ENCODE data around the gene LDHB. TPM values are rescaled to one million over a fixed set of nuclear protein-coding genes. Genes with fewer than 3 reads are reported as not detected.

LDHB gene
- total RNA-seq, 1 experiment from 2014 or later, result 1,752 TPM

DNA sequence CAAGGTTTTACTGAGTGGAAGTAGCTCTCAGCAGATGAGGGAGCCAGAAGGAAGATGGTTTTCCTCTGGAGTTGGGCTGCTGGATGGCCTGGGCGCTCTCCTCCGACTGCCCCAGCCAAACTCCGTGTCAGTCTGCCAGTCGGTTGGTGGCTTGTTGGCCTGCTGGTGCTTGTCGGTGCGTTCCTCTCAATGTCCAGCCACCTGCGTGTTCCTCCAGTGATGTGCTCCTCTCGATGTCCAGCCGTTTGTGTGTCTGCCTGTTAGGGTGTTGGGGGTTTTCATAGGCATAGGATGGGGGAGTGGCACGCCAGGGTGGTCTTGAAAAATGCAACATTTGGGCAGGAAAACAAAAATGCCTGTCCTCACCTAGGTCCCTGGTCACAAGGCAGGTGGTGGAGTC lies 37.0 kb upstream of the LDHB start:
- ChIA-PET POLR2A (no interaction called here), CTCF (interaction anchor here (1.2 to 1.3 kb wide), 2 partner anchors 295 to 324 kb away, joined by 4 to 5 read pairs; no protein-coding TSS in a partner anchor)
- H3K36me3 Mint-ChIP-seq (ENCODE audit: insufficient read depth, unreplicated experiment), result no peaks in the 10 kb centered on the region
- Histone ChIP-seq H3K4me1 (peaks cover 11% of the 10 kb centered on the region; the same call in 1 of the 2 replicates), H3K9me3 (no peaks in the 10 kb centered on the region; the same call in 1 of the 2 replicates), H3K4me3 (ENCODE audit: low read depth, low read length) (no peak overlapping the region), H3K36me3 (ENCODE audit: control insufficient read depth, insufficient read depth, low read length) (no peaks in the 10 kb centered on the region), H3K27me3 (replicated peaks; ENCODE audit: control insufficient read depth, insufficient read depth, low read length) (no peaks in the 10 kb centered on the region)
- peaks cover 13% of the 10 kb centered on the region for H3K9me3 Mint-ChIP-seq (ENCODE audit: unreplicated experiment)
- no peak overlapping the region for H3K4me3 Mint-ChIP-seq (ENCODE audit: unreplicated experiment)
- intact Hi-C loops (cut with micrococcal nuclease; ENCODE audit: unreplicated experiment), result loop anchor here (5.0 kb wide), 2 partner anchors 63 to 378 kb away; no protein-coding TSS in a partner anchor
- H3K4me1 Mint-ChIP-seq (ENCODE audit: low read depth, unreplicated experiment), result peaks cover 13% of the 10 kb centered on the region
- H3K27ac Mint-ChIP-seq (ENCODE audit: unreplicated experiment), result no peak overlapping the region
- TF ChIP-seq, protein P1, sequence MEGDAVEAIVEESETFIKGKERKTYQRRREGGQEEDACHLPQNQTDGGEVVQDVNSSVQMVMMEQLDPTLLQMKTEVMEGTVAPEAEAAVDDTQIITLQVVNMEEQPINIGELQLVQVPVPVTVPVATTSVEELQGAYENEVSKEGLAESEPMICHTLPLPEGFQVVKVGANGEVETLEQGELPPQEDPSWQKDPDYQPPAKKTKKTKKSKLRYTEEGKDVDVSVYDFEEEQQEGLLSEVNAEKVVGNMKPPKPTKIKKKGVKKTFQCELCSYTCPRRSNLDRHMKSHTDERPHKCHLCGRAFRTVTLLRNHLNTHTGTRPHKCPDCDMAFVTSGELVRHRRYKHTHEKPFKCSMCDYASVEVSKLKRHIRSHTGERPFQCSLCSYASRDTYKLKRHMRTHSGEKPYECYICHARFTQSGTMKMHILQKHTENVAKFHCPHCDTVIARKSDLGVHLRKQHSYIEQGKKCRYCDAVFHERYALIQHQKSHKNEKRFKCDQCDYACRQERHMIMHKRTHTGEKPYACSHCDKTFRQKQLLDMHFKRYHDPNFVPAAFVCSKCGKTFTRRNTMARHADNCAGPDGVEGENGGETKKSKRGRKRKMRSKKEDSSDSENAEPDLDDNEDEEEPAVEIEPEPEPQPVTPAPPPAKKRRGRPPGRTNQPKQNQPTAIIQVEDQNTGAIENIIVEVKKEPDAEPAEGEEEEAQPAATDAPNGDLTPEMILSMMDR (IDR thresholded peaks at IDR 0.05; ENCODE audit: insufficient read depth in 1 of 2, low read depth in 1 of 2, low read length in 1 of 2, severe bottlenecking in 1 of 2, unreplicated experiment in 1 of 2), result no peak
- DNase-seq, result no peak
- no peaks in the 10 kb centered on the region for H3K27me3 Mint-ChIP-seq (ENCODE audit: insufficient read depth, unreplicated experiment)
- BruUV-seq (replicated peaks), result no TSS peak

GRCh38 chr12:21691515-21691914 lies 33.9 kb upstream of the LDHB start:
- Mint-ChIP-seq H3K27ac (ENCODE audit: unreplicated experiment) (no peak overlapping the region), H3K9me3 (ENCODE audit: unreplicated experiment) (peaks cover 28% of the 10 kb centered on the region), H3K36me3 (ENCODE audit: insufficient read depth, unreplicated experiment) (no peaks in the 10 kb centered on the region), H3K27me3 (ENCODE audit: insufficient read depth, unreplicated experiment) (no peaks in the 10 kb centered on the region), H3K4me1 (ENCODE audit: low read depth, unreplicated experiment) (no peaks in the 10 kb centered on the region), H3K4me3 (ENCODE audit: unreplicated experiment) (no peak overlapping the region)
- TF ChIP-seq, protein P1 (IDR thresholded peaks at IDR 0.05; ENCODE audit: insufficient read depth in 1 of 2, low read depth in 1 of 2, low read length in 1 of 2, severe bottlenecking in 1 of 2, unreplicated experiment in 1 of 2), result no peak
- Histone ChIP-seq H3K36me3 (ENCODE audit: control insufficient read depth, insufficient read depth, low read length) (no peaks in the 10 kb centered on the region), H3K4me1 (no peaks in the 10 kb centered on the region), H3K9me3 (no peaks in the 10 kb centered on the region; the same call in 1 of the 2 replicates), H3K27me3 (replicated peaks; ENCODE audit: control insufficient read depth, insufficient read depth, low read length) (no peaks in the 10 kb centered on the region), H3K4me3 (ENCODE audit: low read depth, low read length) (no peak overlapping the region)
- DNase-seq, result no peak
- CTCF ChIA-PET, result interaction anchor here (0.7 kb wide), 1 partner anchor 11 kb away, joined by 3 read pairs; no protein-coding TSS in a partner anchor
- POLR2A ChIA-PET, result no interaction called here
- intact Hi-C loops (cut with micrococcal nuclease; ENCODE audit: unreplicated experiment), result no loop called here
- BruUV-seq (replicated peaks), result no TSS peak

DNA sequence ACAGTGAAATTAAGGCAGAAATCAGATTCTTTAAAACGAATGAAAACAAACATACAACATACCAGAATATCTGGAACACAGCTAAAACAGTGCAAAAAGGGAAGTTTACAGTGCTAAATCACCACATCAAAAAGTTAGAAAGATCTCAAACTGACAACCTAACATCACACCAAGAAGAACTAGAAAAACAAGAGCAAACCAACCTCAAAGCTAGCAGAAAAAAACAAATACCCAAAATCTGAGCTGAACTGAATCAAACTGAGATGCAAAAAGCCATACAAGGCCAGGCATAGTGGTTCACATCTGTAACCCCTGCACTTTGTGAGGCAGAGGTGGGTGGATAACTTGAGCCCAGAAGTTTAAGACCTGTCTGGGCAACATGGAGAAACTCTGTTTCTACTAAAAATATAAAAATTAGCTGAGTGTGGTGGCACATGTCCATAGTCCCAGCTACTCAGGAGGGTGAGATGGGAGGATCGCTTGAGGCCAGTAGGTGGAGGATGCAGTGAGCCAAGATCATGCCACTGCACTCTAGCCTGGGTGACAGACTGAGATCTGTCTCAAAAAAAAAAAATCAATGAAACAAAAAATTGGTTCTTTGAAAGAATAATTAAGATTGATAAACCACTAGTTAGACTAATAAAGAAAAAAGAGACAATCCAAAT lies 33.2 kb upstream of the LDHB start:
- Histone ChIP-seq H3K4me3 (ENCODE audit: low read depth, low read length) (no peak overlapping the region), H3K27me3 (replicated peaks; ENCODE audit: control insufficient read depth, insufficient read depth, low read length) (no peaks in the 10 kb centered on the region), H3K4me1 (no peaks in the 10 kb centered on the region), H3K36me3 (ENCODE audit: control insufficient read depth, insufficient read depth, low read length) (no peaks in the 10 kb centered on the region), H3K9me3 (no peaks in the 10 kb centered on the region; the same call in 1 of the 2 replicates)
- Mint-ChIP-seq H3K27ac (ENCODE audit: unreplicated experiment) (no peak overlapping the region), H3K36me3 (ENCODE audit: insufficient read depth, unreplicated experiment) (no peaks in the 10 kb centered on the region), H3K4me1 (ENCODE audit: low read depth, unreplicated experiment) (no peaks in the 10 kb centered on the region), H3K9me3 (ENCODE audit: unreplicated experiment) (peaks cover 28% of the 10 kb centered on the region), H3K4me3 (ENCODE audit: unreplicated experiment) (no peak overlapping the region), H3K27me3 (ENCODE audit: insufficient read depth, unreplicated experiment) (no peaks in the 10 kb centered on the region)
- ChIA-PET CTCF (interaction anchor here (0.9 kb wide), 1 partner anchor 299 kb away, joined by 3 read pairs; no protein-coding TSS in a partner anchor), POLR2A (no interaction called here)
- intact Hi-C loops (cut with micrococcal nuclease; ENCODE audit: unreplicated experiment), result no loop called here
- DNase-seq, result no peak
- TF ChIP-seq, protein P1 (IDR thresholded peaks at IDR 0.05; ENCODE audit: insufficient read depth in 1 of 2, low read depth in 1 of 2, low read length in 1 of 2, severe bottlenecking in 1 of 2, unreplicated experiment in 1 of 2), result no peak
- BruUV-seq (replicated peaks), result no TSS peak

All from Caco-2 (cell line).